Keratinocyte (primary cell): ENCODE results near the gene HDGFL2. TPM values are rescaled to one million over a fixed set of nuclear protein-coding genes. Genes with fewer than 3 reads are reported as not detected.

ENCODE experiments used
- DNase-seq: peaks from one replicate; pipeline ENCODE4 v3.0.0-alpha.2; 2011; ENCODE audit warnings: low read depth, missing footprints, low spot score
- FAIRE-seq: peaks from 2 replicates; lab custom pipeline; 2011; peaks lifted over from hg19 to GRCh38; lab: Jason Lieb, UNC
- H2AFZ ChIP-seq: 2 replicates; pipeline ENCODE4 v1.6.0; 2012; ENCODE audit warnings: low read length, control low read depth, inconsistent platforms; ENCODE audit not compliant: control insufficient read depth
- H3K27ac ChIP-seq: 2 replicates; pipeline ENCODE4 v1.5.1; 2011; ENCODE audit warnings: low read length; ENCODE audit not compliant: control insufficient read depth, insufficient read depth
- H3K27me3 ChIP-seq: 3 replicates; pipeline ENCODE4 v1.6.0; 2011; ENCODE audit warnings: low read length; ENCODE audit not compliant: control insufficient read depth, insufficient read depth; ENCODE audit errors: extremely low read depth
- H3K36me3 ChIP-seq, 2 experiments: 2 replicates in 1 of 2; 3 replicates in 1 of 2; pipeline ENCODE4 v1.5.1; 2011; ENCODE audit warnings: low read length in 2 of 2, mild to moderate bottlenecking in 1 of 2; ENCODE audit not compliant: control insufficient read depth in 2 of 2, insufficient read depth in 2 of 2; ENCODE audit errors: extremely low read depth in 1 of 2
- H3K4me1 ChIP-seq: 3 replicates; pipeline ENCODE4 v1.5.1; 2011; ENCODE audit warnings: low read length; ENCODE audit not compliant: control insufficient read depth, insufficient read depth; ENCODE audit errors: extremely low read depth
- H3K4me2 ChIP-seq: 3 replicates; pipeline ENCODE4 v1.6.0; 2011; ENCODE audit warnings: low read depth, low read length; ENCODE audit not compliant: control insufficient read depth, insufficient read depth; ENCODE audit errors: extremely low read depth
- H3K4me3 ChIP-seq, 3 experiments: fragments of 200-600 bp in 1 of 3; sonication (generic) in 1 of 3; 2 replicates in 2 of 3; 3 replicates in 1 of 3; pipeline ENCODE4 v1.5.1; 2011 to 2016; ENCODE audit warnings: low read length in 3 of 3, mild to moderate bottlenecking in 3 of 3, control low read depth in 2 of 3, inconsistent platforms in 1 of 3, low read depth in 1 of 3, mixed read lengths in 1 of 3, mixed run types in 1 of 3, moderate library complexity in 1 of 3; ENCODE audit not compliant: control insufficient read depth in 2 of 3, insufficient read depth in 2 of 3; ENCODE audit errors: extremely low read depth in 1 of 3
- H3K79me2 ChIP-seq: 2 replicates; pipeline ENCODE4 v1.6.0; 2012; ENCODE audit warnings: low read length; ENCODE audit not compliant: control insufficient read depth, insufficient read depth
- H3K9ac ChIP-seq: 3 replicates; pipeline ENCODE4 v1.6.0; 2011; ENCODE audit warnings: low read length; ENCODE audit not compliant: control insufficient read depth, insufficient read depth; ENCODE audit errors: extremely low read depth
- H3K9me1 ChIP-seq: 3 replicates; pipeline ENCODE4 v1.6.0; 2011; ENCODE audit warnings: low read length; ENCODE audit not compliant: control insufficient read depth, insufficient read depth; ENCODE audit errors: extremely low read depth
- H3K9me3 ChIP-seq: 2 replicates; pipeline ENCODE4 v1.5.1; 2012; ENCODE audit warnings: low read depth, low read length; ENCODE audit not compliant: control insufficient read depth
- H4K20me1 ChIP-seq: 3 replicates; pipeline ENCODE4 v1.6.0; 2011; ENCODE audit warnings: low read length; ENCODE audit not compliant: control insufficient read depth, insufficient read depth; ENCODE audit errors: extremely low read depth
- CTCF ChIP-seq, 3 experiments: IDR thresholded peaks in 1 of 3; conservative IDR thresholded peaks in 1 of 3; optimal IDR thresholded peaks in 1 of 3; 2 replicates in 2 of 3; 3 replicates in 1 of 3; pipeline versions ENCODE3 to v1.5.1; 2011; ENCODE audit warnings: low read length in 3 of 3, mild to moderate bottlenecking in 3 of 3, moderate library complexity in 2 of 3, control low read depth in 1 of 3, inconsistent platforms in 1 of 3; ENCODE audit not compliant: insufficient read depth in 2 of 3; ENCODE audit errors: extremely low read depth in 1 of 3
- EZH2 ChIP-seq: IDR thresholded peaks from one replicate; pipeline ENCODE4 v1.6.1; 2012; ENCODE audit warnings: inconsistent platforms, mild to moderate bottlenecking, low read length, moderate library complexity
- dilution Hi-C: fragments of 300-500 bp; cut with MboI; formaldehyde crosslinking; loops from one replicate; pipeline ENCODE4 v1.7.0; 2020; ENCODE audit warnings: low sequenced_read_pairs; ENCODE audit not compliant: extremely low pct_ligation_motif_present
- polyA plus RNA-seq, 5 experiments: library from polyadenylated mRNA; depleted of rRNA in 3 of 5; stranded (reverse) in 3 of 5; stranded (forward) in 1 of 5; unstranded in 1 of 5; fragments of >200 nt; gene quantifications; 1 replicate in 1 of 5; 2 replicates in 3 of 5; 3 replicates in 1 of 5; pipeline versions ENCODE4 v1.2.1 to v1.2.3, GENCODE V29; 2011 to 2012; ENCODE audit warnings: missing spikeins in 2 of 5, low read depth in 1 of 5, low replicate concordance in 1 of 5

HDGFL2 gene
- polyA plus RNA-seq, 1 donor (not counting 4 experiments of a cell fraction or from before 2014, with no cell fraction given), result 19.5 TPM

- H4K20me1 ChIP-seq, result no peaks in the 10 kb centered on the region
- no peaks in the 10 kb centered on the region for H3K9me3 ChIP-seq
- H3K9ac ChIP-seq, result no peak overlapping the region
- no peaks in the 10 kb centered on the region for H3K27me3 ChIP-seq
- DNase-seq (no peak), FAIRE-seq (no peak)
- no peak overlapping the region for H3K27ac ChIP-seq
- no peaks in the 10 kb centered on the region for H3K79me2 ChIP-seq
- peaks cover 21 to 34% of the 10 kb centered on the region in 2 experiments for H3K36me3 ChIP-seq
- no peaks in the 10 kb centered on the region for H3K4me1 ChIP-seq
- dilution Hi-C loops, result no loop called here
- H3K4me3 ChIP-seq, result no peak overlapping the region
- H3K4me2 ChIP-seq, result no peak overlapping the region
- H3K9me1 ChIP-seq, result no peaks in the 10 kb centered on the region
- H2AFZ ChIP-seq, result no peak overlapping the region
- TF ChIP-seq EZH2 (no peak), CTCF (optimal IDR thresholded peaks at IDR 0.05 in 1 of 3, IDR thresholded peaks at IDR 0.05 in 1 of 3, conservative IDR thresholded peaks at IDR 0.05 in 1 of 3; ENCODE audit: extremely low read depth in 1 of 3, insufficient read depth in 2 of 3, low read length in 3 of 3) (no peak)
Observed at GRCh38 chr19:4431808-4432674, 40.1 kb upstream of the HDGFL2 start.

GRCh38 chr19:4432918-4433506 lies 39.1 kb upstream of the HDGFL2 start:
- H3K36me3 ChIP-seq, result peaks cover 21 to 38% of the 10 kb centered on the region in 2 experiments
- H3K4me1 ChIP-seq, result no peaks in the 10 kb centered on the region
- no peaks in the 10 kb centered on the region for H3K9me3 ChIP-seq
- H3K9me1 ChIP-seq, result no peaks in the 10 kb centered on the region
- H3K4me3 ChIP-seq, result no peak overlapping the region
- no peaks in the 10 kb centered on the region for H3K79me2 ChIP-seq
- H3K4me2 ChIP-seq, result no peak overlapping the region
- dilution Hi-C loops, result no loop called here
- TF ChIP-seq CTCF (optimal IDR thresholded peaks at IDR 0.05 in 1 of 3, IDR thresholded peaks at IDR 0.05 in 1 of 3, conservative IDR thresholded peaks at IDR 0.05 in 1 of 3; ENCODE audit: extremely low read depth in 1 of 3, insufficient read depth in 2 of 3, low read length in 3 of 3), result no peak
- TF ChIP-seq EZH2, result no peak
- H2AFZ ChIP-seq, result no peak overlapping the region
- H4K20me1 ChIP-seq, result no peaks in the 10 kb centered on the region
- no peak overlapping the region for H3K9ac ChIP-seq
- no peaks in the 10 kb centered on the region for H3K27me3 ChIP-seq
- FAIRE-seq (no peak), DNase-seq (no peak)
- H3K27ac ChIP-seq, result no peak overlapping the region
